Ishikawa (cell line): ENCODE measurements around the gene SSBP3.

Experiments used
- CEBPB ChIP-seq: IDR thresholded peaks from 2 replicates; pipeline ENCODE4 v1.6.1; 2012
- CREB1 ChIP-seq: IDR thresholded peaks from 2 replicates; pipeline ENCODE4 v1.6.1; 2012; ENCODE audit warnings: low read depth
- EGR1 ChIP-seq: IDR thresholded peaks from 2 replicates; pipeline ENCODE4 v1.6.1; 2012
- EP300 ChIP-seq: IDR thresholded peaks from 2 replicates; pipeline ENCODE4 v1.6.1; 2012; ENCODE audit warnings: borderline replicate concordance
- FOXM1 ChIP-seq: IDR thresholded peaks from 2 replicates; pipeline ENCODE4 v1.6.1; 2012; ENCODE audit warnings: low read depth, borderline replicate concordance
- MAX ChIP-seq: IDR thresholded peaks from 2 replicates; pipeline ENCODE4 v1.6.1; 2012
- NFIC ChIP-seq: IDR thresholded peaks from 2 replicates; pipeline ENCODE4 v1.6.1; 2012
- RAD21 ChIP-seq: IDR thresholded peaks from 2 replicates; pipeline ENCODE4 v1.6.1; 2012; ENCODE audit warnings: low read depth
- TAF1 ChIP-seq: IDR thresholded peaks from 2 replicates; pipeline ENCODE4 v1.6.1; 2012; ENCODE audit warnings: low read depth, mild to moderate bottlenecking
- TCF12 ChIP-seq: IDR thresholded peaks from 2 replicates; pipeline ENCODE4 v1.6.1; 2012; ENCODE audit warnings: low read depth
- TEAD4 ChIP-seq: IDR thresholded peaks from 2 replicates; pipeline ENCODE4 v1.6.1; 2012
- USF1 ChIP-seq: IDR thresholded peaks from 2 replicates; pipeline ENCODE4 v1.6.1; 2012
- YY1 ChIP-seq: IDR thresholded peaks from 2 replicates; pipeline ENCODE4 v1.6.1; 2012; ENCODE audit warnings: low read depth
- ZBTB7A ChIP-seq: IDR thresholded peaks from 2 replicates; pipeline ENCODE4 v1.6.1; 2012; ENCODE audit warnings: low read depth
- TF ChIP-seq, protein P1 (sequence below): IDR thresholded peaks from 2 replicates; pipeline ENCODE4 v1.6.1; 2012; ENCODE audit warnings: low read depth, mild to moderate bottlenecking

SSBP3 gene

DNA sequence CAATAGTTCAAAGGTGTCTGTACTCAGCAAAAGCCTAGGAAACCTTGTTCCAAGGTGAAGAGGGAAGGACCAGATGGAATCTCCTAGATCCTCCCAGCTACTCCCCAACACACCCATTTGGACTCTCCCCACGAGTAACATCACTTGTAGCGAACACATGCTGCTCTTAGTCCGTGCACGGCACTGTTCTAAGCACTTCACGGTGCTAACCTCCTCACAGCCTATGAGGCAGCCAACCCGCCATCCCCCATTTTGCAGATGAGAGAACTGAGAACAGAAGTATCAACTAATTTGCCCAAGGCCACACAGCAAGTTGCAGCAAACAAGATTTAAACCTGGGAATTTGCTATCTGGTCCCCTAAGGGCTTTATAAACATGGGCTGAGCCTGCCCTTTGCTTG, 182.0 kb downstream of the SSBP3 start:
- no peak for TF ChIP-seq USF1
- no peak for TF ChIP-seq CREB1

DNA sequence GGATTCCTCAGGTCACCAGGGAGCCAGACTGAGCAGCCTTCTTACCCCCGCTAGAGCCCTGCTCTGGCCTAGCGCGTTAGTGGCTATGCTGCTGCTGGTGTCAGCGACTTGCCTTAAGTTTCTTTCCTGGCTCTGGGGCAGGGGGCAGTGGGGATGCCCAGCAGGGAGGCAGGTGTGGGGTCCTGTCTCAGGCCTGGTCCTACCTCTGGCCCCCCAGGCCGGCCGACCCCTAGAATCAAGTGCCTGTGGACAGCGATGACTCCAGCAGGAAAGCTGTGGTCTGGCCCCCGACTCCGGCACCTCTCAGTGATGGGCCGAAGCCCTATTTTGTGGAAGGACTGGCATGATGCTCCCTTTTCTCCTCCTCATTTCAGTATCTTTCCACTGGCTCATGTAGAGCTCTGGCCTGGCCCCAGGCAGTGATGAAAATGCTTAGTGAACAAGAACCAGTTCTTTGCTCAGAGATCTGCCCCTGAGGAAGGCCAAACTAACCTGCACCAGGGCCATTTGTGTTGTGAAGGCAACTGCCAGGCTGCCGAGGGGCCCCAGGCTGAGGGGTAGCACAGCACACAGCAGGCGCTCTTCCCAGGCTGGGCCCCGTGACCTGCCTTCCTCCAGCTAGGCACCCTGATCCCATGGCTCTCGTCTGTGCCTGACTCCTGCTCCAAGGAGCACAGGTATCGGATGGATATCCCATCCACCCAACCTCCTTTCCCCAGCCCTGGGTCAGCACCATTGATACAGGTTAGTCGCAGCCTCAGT, 182.6 kb downstream of the SSBP3 start:
- TF ChIP-seq YY1 (no peak), TAF1 (no peak), CREB1 (no peak), USF1 (no peak), EGR1 (no peak), FOXM1 (no peak), RAD21 (no peak), CEBPB (no peak), MAX (no peak), TCF12 (no peak), TEAD4 (no peak), ZBTB7A (no peak), NFIC (no peak), EP300 (no peak)
- TF ChIP-seq, protein P1, sequence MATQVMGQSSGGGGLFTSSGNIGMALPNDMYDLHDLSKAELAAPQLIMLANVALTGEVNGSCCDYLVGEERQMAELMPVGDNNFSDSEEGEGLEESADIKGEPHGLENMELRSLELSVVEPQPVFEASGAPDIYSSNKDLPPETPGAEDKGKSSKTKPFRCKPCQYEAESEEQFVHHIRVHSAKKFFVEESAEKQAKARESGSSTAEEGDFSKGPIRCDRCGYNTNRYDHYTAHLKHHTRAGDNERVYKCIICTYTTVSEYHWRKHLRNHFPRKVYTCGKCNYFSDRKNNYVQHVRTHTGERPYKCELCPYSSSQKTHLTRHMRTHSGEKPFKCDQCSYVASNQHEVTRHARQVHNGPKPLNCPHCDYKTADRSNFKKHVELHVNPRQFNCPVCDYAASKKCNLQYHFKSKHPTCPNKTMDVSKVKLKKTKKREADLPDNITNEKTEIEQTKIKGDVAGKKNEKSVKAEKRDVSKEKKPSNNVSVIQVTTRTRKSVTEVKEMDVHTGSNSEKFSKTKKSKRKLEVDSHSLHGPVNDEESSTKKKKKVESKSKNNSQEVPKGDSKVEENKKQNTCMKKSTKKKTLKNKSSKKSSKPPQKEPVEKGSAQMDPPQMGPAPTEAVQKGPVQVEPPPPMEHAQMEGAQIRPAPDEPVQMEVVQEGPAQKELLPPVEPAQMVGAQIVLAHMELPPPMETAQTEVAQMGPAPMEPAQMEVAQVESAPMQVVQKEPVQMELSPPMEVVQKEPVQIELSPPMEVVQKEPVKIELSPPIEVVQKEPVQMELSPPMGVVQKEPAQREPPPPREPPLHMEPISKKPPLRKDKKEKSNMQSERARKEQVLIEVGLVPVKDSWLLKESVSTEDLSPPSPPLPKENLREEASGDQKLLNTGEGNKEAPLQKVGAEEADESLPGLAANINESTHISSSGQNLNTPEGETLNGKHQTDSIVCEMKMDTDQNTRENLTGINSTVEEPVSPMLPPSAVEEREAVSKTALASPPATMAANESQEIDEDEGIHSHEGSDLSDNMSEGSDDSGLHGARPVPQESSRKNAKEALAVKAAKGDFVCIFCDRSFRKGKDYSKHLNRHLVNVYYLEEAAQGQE = no peak

GRCh38 chr1:54222711-54223110, 183.5 kb downstream of the SSBP3 start:
- no peak for TF ChIP-seq CEBPB
- TF ChIP-seq, protein P1 = no peak
- no peak for TF ChIP-seq ZBTB7A
- TF ChIP-seq NFIC = no peak
- TF ChIP-seq EGR1 = no peak
- TF ChIP-seq CREB1 = no peak
- TF ChIP-seq TEAD4 = no peak
- no peak for TF ChIP-seq EP300
- no peak for TF ChIP-seq YY1
- no peak for TF ChIP-seq MAX
- no peak for TF ChIP-seq RAD21
- TF ChIP-seq TAF1 = no peak
- no peak for TF ChIP-seq TCF12
- no peak for TF ChIP-seq USF1
- TF ChIP-seq FOXM1 = no peak

- TF ChIP-seq CREB1 = no peak
- TF ChIP-seq NFIC = no peak
- TF ChIP-seq MAX = no peak
- no peak for TF ChIP-seq TAF1
- no peak for TF ChIP-seq TCF12
- no peak for TF ChIP-seq EP300
These were observed 184.2 kb downstream of the SSBP3 start for GRCh38 chr1:54221867-54222484.

DNA sequence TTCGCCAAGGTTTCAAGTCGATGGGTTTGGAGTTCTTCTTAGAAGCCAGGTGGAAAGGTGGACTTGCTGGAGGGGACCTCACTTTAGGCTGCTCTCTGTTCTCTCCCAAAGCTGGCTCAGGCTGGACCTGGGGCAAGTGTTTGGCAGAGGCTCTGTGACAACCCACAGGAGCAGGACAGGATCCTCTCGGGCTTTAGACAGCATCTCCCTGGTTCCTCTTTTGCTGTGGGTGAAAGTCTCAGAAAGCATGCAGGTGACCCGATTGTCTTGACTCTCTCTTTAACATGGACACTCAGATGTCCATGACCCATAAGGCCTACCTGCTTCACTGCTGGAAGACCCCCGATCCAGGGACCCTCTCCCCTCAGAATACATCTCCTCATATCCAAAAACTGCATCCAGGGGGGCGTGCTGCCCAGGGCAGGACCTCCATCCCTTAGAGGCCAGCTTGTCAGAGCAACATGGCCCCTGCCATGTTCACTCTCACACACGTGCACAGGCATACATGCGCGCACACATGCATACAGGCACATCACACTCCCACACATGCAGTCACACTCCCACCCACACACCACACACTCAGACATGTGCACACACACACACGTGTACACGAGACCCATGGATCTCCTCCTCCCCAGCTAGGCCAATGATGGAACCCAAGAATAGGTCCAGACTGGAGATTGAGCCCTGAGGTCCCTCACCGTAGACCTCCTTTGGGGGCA, 184.9 kb downstream of the SSBP3 start:
- TF ChIP-seq CEBPB = no peak
- TF ChIP-seq TCF12 = no peak
- TF ChIP-seq ZBTB7A = no peak
- TF ChIP-seq EP300 = no peak
